CD4-positive, alpha-beta T cell treated with Interleukin-2 at 100 ng/mL for 4 hours (primary cell): ENCODE data around the gene EXD3.
"Not testable (repeated sequence)": the region's sequence is repeated elsewhere in the genome, so short reads cannot be mapped to it uniquely, and the experiment has no call there.

Source experiments
- DNase-seq: peaks from one replicate; pipeline ENCODE4 v3.0.0-alpha.2; 2020; ENCODE audit warnings: low spot score

Gene EXD3

DNA sequence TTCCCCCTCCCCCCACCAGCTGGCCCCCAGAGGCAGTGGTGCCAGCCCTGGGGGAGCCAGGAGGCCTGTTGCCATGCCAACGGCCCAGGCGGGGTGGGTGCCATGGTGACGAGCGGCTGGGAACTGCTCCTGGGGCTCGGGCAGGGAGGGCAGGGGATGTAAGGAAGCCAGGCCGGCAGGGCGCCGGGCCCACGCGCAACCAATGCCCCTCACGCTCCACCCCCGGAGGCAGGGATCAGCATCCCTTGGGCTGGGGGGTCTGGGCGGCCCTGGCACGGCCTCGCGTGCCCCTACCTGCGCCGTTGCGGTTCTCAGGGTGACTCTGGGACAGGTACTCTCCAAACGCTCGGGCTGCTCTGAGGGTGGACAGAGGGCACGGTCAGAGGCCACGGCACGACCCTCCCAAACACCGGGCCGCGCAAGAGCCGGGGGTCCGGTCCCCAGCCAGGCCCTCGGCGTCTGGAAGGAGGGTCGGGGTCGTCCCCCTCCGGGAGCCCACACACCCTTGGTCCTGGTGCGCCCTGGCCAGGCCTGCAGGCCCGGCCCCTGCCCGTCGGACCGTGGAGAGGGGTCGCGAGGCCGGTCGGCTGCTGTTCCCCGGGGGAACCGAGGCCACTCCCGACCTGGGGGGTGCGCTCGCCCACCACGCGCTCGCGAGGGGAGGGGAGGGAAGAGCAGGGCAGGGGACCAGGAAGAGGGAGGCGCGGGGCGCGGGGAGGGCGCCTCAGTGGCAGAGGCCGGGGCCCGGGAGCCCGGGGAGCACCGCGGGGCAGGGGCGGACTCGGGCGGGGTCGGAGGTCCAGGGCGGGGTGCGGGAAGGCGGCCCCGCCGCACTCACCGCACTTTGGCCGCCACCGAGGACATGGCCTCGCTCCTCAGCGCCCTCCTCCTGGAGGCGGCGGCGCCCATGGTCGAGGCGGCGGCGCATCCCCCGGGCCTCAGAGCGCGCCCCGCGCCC is 35.5 kb upstream of the EXD3 start:
- no peak for DNase-seq

DNA sequence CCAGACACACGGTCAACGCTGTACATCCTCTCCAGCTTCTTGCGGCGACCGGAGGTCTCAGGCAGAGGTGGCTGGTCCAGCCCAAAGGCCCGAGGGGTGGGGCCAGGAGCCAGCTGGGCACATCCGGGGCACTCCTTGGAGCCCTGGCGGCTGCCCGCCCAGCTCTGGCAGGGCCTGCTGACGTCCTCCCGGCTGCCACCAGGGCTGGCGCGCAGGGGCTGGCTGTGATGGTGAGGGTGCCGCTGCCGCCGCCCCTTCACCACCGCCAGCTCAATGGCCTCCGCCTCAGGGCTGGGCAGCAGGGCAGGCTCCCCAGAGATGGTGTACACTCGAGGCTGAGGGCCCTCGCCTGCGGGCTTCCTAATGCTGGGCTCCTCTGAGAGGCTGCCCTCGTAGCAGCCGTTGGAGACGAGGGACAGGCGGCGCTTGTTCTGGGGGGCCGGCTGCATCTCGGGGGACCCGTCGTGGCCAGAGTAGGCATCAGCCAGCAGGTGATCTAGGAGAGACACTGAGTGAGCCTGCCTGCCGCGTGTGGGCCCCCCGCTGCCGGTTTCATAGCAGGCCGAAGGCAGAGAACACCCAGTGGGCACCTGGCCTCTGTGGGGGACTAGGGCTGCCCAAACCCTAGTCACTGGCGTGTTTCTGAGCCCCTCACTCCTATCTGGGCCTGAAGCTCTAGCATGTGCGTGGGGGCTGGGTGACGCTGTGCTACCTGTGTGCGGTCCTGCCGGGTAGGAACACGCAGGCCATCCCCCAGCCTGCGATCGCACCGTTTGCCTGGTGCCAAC is 34.6 kb upstream of the EXD3 start:
- DNase-seq = no peak

DNA sequence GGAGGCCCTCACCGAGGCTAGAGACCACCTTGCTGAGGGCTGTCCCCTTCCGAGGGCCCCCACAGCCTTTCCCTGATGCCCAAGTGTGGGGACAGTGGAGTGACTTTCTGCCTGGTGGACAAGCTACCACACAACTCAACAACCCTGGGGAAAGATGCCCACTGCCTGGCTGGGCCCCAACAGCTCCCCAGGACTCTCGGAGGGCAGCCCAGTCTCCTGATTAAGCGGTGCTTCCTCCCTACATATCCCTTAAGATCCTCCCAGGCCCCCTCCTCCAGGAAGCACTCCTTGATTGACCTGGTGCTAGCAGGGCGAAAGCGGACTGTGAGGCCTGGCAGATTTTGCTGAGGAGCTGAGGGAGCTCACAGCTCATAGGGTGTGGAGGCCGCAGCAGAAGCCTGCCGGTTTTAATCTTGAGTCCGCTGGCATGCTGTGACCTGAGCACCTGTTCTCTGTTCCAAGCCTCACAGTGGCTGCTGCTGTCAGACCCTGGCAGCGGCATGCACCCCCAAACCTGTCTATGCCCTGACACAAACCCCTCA is 34.0 kb upstream of the EXD3 start:
- DNase-seq = no peak

DNA sequence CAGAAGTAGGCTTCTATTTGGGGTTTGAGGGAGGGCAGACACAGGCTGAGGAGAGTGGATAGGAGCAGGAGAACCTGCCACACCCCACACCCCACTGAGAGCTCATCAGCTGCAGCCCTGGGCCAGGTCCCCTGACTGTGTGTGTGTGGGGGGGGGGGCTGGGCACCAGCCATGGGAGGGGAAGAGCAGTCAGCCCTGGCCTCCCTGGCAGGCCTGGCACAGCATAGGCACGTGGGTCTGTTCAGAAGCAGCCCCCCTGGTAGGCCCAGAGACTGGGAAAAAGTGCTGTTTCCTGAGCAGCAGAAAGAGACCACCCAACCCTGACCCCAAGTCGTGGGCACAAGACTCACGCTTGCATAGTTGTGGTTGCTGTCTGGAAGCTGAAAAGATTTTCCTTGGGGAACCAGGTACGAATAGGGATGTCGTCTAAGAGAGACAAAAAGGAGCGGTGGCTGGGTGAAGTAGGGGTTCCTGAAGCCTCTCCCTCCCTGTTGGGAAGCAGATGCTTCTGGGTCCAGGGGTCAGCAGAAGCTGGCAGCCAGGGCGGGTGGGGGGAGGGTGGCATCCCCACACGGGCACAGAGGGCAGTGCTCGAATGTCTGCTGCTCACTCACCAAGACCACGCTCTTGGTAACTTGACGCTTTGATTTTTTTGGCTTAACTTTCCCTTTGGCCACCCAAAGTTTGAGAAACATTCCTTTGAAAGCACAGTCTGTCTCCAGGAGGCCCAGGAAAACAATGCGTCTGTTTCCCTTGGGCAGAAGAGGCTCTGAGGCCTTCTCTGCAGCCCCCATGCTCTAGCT is 33.3 kb upstream of the EXD3 start:
- DNase-seq = no peak

DNA sequence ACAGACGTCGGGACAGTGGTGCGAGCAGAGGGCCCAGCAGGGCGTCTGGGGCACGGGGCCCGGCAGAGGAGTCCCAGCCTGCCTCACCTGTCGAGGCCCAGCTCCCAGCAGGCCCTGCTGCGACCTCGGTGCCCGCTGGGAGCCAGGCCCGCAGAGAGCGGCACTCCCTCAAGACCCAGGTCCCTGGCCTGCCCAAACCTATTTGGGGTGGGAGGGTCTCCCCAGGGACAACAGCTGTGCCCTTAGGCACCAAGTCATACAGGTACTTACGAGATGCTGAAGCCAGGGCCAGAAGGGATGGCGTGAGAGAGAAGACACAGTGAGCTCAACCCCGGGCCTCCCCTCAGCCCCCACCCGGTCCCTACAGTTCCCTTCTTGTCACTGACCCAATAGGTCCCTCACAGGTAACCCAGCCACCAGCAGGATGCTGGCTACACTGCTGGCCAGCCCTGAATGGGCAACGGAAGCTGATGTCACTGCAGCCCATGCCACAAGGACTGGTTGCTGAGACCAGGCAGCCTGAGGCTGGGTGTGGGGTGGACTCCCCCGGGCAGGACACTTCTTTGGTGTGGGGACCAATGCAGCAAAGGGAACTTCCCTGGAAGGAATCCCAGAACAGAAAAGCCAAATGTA is 32.5 kb upstream of the EXD3 start:
- no peak for DNase-seq

DNA sequence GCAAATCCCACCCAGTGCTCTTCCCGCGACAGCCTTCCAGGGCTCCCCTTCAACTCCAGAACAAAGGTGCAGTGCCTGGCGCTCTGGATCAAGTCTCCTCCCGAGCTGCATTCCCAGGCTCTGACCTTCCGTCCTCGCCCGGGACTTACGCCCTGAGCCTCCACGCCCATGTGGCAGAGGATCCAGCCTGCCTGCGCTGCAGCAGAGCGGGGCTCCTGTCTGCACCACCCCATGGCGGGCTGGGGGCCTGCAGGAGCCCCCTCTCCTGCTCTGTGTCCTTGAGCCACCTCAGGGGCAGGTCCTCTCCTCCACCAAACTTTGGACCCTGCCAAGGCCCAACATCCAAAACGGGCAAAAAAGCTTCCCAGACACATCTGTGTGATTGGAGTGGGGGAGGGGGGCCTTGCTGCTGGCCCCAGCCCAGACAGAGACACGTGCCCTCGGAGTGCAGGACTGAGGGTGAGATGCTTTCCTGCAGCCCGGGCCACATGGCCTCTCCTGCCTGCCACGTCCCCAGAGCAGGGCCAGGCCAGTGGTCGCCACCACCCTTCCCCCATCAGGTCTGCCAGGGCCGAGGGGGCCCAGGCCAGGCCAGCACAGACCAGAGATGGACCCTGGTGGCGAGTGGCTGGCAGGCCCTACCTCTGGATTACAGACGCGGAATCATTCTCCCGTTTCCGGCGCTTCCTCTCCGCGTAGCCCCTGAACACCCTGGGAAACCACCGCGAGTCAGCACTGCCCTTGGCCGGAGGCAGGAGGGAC is 31.8 kb upstream of the EXD3 start:
- DNase-seq = no peak

DNA sequence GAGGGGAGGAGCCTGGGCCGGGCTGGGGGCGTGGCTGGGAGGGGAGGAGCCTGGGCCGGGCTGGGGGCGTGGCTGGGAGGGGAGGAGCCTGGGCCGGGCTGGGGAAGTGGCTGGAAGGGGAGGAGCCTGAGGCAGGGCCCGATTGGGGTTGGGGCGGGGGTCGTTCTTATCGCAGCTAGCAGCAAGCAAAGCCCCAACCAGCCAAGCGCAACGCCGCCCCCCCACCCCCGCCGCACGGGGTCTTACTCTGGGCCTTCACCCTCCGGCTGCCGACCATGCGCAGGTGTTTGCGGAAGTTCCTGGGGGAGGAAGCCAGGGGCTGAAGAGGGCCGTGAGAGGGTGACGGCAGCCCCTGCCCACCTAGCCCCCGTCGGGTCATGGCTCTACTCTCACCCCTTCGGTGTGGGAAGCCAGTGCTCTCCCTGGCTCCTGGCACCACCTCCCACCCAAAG is 31.2 kb upstream of the EXD3 start:
- DNase-seq = no peak

DNA sequence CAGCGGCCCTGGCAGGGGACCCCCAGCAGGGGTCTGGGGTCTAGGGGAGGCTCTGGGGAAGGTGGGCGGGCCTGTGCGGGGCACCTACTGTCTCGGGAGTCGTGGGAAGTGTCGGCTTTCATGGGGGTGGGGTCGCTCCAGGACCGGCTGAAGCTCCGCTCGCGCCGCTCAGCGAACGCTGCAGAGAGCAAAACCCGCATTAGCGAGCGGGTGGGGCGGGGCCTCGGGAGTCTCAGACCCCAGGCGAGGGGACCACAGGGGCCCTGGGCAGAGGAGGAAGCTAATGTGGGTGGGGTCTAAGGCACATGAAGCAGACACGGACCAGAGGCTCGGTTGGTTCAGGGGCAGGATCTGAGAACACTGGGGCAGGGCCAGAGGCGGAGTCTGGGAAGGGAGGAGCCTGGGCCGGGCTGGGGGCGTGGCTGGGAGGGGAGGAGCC is 30.7 kb upstream of the EXD3 start:
- peak; percentile 46 for DNase-seq

DNA sequence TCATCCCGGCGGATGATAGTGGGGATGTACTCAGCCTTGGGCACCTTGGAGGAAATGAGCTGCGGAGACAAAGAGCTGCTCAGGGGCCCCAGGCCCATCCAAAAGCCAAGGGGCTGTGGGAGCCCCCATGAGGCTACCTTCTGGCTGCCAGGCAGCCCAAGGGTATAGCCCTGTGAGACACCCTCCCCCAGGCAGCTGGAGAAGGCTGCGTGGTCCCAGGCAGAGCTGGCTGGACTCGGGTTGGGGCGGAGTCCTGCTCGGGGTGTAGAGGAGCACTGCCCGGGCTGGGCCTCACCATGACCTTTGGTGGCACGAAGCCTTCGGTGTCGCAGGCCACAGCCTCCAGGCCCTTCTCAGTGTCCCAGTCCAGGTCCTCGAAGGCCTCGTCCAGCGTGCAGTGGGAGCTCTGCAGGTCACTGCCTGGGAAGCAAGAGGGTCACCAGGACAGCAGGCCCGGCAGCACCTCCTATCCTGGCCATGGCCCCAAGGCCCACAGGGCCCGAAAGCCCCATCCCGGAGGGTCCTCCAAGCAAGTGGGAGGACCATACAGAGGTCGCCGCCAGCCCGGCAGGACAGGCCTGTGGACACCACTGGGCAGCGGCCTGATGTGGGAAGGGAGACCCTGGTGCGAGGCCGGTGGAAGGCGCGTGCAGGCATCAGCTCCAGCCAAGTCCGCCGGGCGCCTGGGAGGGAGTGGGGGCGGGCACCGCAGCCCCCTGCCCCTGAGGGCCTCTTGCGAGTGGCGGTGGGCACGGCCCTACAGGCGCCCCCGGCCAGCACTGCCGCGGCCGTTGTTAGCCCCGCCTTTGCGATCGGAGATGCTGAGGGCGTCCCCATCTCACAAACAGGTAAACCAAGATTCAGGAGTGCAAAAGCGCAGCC is 30.0 kb upstream of the EXD3 start:
- DNase-seq = no peak

DNA sequence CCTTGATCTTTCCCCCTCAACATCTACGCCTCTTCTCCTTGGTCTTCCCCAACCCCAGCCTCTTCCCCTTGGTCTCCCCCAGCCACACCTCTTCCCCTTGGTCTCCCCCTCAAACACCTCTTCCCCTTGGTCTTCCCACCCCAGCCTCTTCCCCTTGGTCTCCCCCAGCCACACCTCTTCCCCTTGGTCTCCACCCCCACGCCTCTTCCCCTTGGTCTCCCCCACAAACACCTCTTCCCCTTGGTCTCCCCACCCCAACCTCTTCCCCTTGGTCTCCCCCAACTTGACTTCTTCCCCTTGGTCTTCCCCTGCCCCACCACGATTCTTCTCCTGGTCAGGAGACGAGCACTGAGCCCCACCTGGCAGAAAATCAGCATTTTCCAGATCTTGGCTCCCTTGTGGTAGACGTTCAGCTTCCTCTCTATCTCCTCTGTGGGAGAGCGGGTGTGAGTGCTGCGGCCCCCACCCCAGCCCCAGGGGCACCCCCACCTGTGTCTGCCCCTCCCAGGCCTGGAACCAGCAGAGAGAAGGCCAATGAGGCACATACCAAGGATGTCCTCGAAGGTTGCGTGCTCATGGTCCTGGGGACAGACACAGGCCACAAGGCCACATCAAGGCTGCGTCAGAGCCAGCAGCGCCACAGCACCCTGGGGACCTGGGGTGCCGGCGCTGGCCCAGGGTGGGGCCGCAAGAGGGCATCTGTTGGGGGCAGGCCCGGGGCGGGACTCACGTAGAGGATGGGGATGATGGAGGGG is 29.2 kb upstream of the EXD3 start:
- DNase-seq = no peak

DNA sequence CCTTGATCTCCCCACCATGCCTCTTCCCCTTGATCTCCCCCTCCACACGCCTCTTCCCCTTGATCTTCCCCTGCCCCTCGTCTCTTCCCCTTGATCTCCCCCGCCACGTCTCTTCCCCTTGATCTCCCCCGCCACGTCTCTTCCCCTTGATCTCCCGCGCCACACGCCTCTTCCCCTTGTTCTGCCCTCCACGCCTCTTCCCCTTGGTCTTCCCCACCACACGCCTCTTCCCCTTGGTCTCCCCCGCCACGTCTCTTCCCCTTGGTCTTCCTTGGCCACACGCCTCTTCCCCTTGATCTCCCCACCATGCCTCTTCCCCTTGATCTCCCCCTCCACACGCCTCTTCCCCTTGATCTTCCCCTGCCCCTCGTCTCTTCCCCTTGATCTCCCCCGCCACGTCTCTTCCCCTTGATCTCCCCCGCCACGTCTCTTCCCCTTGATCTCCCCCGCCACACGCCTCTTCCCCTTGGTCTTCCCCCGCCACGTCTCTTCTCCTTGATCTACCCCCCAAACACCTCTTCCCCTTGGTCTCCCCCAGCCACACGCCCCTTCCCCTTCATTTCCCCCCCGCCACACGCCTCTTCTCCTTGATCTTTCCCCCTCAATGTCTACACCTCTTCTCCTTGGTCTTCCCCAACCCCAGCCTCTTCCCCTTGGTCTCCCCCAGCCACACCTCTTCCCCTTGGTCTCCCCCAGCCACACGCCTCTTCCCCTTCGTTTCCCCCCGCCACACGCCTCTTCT is 28.5 kb upstream of the EXD3 start:
- not testable (repeated sequence) for DNase-seq

DNA sequence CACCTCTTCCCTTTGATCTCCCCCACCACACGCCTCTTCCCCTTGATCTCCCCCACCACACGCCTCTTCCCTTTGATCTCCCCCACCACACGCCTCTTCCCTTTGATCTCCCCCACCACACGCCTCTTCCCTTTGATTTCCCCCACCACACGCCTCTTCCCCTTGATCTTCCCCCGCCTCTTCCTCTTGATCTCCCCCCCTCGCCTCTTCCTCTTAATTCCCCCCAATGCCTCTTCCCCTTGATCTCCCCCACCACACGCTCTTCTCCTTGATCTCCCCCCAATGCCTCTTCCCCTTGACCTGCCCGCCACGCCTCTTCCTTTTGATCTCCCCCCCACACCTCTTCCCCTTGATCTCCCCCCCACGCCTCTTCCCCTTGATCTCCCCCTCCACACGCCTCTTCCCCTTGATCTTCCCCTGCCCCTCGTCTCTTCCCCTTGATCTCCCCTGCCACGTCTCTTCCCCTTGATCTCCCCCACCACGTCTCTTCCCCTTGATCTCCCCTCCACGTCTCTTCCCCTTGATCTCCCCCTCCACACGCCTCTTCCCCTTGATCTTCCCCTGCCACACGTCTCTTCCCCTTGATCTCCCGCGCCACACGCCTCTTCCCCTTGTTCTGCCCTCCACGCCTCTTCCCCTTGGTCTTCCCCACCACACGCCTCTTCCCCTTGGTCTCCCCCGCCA is 27.7 kb upstream of the EXD3 start:
- DNase-seq = peak; percentile 45

DNA sequence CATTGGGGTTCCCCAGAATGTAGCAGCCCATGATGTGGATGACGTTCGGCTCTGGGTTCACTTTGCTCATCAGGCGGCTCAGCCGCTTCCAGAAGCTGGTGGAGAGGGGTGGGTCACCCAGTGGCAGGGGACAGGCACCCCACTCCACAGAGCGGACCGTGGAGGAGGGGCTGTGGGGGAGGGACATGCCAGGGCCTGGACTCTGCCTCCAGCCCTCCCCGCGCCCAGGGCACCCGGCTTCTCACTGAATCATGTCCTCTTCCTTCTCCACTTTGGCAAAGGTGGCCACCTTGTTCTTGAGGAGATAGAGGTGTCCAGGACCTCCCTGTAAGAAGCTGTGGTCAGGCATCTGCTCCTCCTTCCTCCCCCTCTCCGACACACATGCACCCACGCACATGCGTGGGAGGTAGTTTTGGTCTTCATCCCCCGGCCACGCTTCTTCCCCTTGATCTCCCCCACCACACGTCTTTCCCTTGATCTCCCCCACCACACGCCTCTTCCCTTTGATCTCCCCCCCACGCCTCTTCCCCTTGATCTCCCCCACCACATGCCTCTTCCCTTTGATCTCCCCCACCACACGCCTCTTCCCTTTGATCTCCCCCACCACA is 27.1 kb upstream of the EXD3 start:
- peak; percentile 25 for DNase-seq

DNA sequence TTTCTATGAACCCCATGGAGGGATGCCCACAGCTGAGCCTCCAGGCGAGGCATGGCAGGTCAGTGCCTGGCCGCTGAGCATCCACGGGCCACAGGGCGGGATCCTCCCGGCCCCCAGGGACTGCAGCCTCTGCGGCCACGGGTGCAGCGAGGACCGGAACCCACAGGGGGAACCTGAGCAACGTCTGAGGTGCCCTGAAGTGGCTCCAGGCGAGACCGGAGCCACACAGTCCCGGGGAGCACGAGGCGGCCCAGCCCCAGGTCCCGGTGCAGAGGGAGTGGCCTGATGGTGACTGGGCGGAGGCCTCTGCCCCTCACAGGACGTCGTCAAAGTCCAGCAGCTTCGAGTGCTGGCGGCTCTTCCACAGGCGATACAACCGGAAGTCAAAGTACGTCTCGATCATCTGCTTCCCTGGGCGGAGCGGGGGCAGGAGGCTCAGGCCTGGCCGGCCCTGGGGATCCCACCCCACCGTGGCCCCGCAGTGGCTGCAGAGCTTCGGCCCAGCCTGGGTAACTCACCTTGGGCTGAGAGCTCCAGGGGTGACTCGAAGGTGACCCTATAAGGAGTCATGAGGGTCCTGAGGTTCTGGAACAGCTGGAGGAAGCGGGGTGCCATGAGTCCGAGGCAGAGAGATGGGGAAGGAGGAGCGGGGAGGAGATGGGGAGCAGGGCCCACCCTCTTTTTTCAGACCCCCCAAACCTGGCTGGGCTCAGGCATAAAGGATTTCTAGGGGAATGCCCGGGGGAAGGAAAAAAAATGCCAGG is 26.3 kb upstream of the EXD3 start:
- DNase-seq = no peak

DNA sequence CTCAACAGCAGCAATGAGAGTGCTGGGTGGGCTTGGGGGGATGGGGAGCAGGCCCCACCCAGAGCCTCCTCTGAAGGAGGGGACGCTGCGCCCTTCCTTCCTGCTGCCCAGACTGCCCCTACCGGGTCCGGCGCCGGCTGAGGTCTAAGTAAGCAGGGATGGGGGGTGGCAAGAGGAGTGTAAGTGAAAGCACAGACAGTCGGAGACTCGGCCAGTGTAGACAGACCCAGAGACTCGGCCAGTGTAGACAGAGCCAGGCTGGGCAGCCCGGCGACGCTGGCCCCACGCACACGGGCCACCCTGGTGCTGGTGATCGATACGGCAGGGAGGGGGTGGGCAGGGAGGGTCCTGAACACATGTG is 25.6 kb upstream of the EXD3 start:
- no peak for DNase-seq
